ENCODE results near the gene ORM1.
"Not testable (repeated sequence)": the region's sequence is repeated elsewhere in the genome, so short reads cannot be mapped to it uniquely, and the experiment has no call there.

ORM1 gene

DNA sequence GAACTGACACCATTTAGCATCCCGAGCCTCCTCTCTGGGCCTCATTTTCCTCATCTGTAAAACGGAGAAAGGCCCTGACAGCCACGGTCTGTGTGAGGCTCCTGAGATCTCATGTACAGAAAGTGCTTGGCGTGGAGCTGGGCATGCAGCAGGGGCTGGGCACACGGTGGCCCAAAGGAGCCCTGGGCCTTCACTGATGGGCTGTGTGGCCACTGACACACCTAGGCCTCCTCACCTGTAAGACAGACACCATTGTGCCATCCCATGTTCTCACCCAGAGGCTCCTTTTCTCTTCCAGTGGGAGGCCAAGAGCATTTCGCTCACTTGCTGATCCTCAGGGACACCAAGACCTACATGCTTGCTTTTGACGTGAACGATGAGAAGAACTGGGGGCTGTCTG is 1.6 kb downstream of the ORM1 start:
- H3K79me2 ChIP-seq (ENCODE audit: insufficient read depth, low read length), result no peaks in the 10 kb centered on the region
- H3K9ac ChIP-seq (ENCODE audit: low read depth, low read length, poor library complexity, severe bottlenecking), result no peak overlapping the region
- no peak overlapping the region for H2AFZ ChIP-seq (ENCODE audit: low read length)
- no peaks in the 10 kb centered on the region for H3K9me3 ChIP-seq (ENCODE audit: insufficient read depth, low read depth, low read length)
- no peak overlapping the region for H3K4me2 ChIP-seq (ENCODE audit: low read depth, low read length, poor library complexity, severe bottlenecking)
- no peaks in the 10 kb centered on the region for H3K36me3 ChIP-seq (ENCODE audit: insufficient read depth, low read length)
- H3K9me2 ChIP-seq (replicated peaks; ENCODE audit: low read depth, low read length), result no peaks in the 10 kb centered on the region
- H3F3A ChIP-seq (ENCODE audit: low read depth), result no peaks in the 10 kb centered on the region
- no peak for TF ChIP-seq EZH2phosphoT487 (IDR thresholded peaks at IDR 0.05; ENCODE audit: borderline replicate concordance)
- TF ChIP-seq, protein P1, sequence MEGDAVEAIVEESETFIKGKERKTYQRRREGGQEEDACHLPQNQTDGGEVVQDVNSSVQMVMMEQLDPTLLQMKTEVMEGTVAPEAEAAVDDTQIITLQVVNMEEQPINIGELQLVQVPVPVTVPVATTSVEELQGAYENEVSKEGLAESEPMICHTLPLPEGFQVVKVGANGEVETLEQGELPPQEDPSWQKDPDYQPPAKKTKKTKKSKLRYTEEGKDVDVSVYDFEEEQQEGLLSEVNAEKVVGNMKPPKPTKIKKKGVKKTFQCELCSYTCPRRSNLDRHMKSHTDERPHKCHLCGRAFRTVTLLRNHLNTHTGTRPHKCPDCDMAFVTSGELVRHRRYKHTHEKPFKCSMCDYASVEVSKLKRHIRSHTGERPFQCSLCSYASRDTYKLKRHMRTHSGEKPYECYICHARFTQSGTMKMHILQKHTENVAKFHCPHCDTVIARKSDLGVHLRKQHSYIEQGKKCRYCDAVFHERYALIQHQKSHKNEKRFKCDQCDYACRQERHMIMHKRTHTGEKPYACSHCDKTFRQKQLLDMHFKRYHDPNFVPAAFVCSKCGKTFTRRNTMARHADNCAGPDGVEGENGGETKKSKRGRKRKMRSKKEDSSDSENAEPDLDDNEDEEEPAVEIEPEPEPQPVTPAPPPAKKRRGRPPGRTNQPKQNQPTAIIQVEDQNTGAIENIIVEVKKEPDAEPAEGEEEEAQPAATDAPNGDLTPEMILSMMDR (conservative IDR thresholded peaks at IDR 0.05; ENCODE audit: low read length), result no peak
- no peaks in the 10 kb centered on the region for H3K27me3 ChIP-seq (ENCODE audit: insufficient read depth, low read length, poor library complexity, severe bottlenecking)
- H3K4me3 ChIP-seq (ENCODE audit: low read length, poor library complexity, severe bottlenecking), result no peak overlapping the region
- no peaks in the 10 kb centered on the region for H3K4me1 ChIP-seq (ENCODE audit: insufficient read depth, low read length, poor library complexity, severe bottlenecking)
- H4K20me1 ChIP-seq (ENCODE audit: insufficient read depth, low read length, poor library complexity, severe bottlenecking), result no peaks in the 10 kb centered on the region

DNA sequence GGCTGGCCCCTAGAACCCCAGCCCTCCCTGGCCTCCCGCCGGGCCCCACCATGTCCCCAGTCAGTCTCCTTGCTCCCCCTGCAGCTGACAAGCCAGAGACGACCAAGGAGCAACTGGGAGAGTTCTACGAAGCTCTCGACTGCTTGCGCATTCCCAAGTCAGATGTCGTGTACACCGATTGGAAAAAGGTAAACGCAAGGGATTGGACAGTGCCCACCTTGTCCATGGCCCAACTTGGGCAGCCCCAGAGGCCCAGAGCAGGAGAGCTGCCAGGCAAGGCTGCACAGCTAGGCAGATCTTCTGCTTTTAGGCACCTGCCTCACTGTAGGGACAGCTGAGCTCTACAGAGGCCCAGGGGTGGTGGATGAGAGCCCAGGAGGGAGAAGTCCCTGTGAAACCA is 2.1 kb downstream of the ORM1 start:
- not testable (repeated sequence) for H4K20me1 ChIP-seq (ENCODE audit: insufficient read depth, low read length, poor library complexity, severe bottlenecking); H3K4me3 ChIP-seq (ENCODE audit: low read length, poor library complexity, severe bottlenecking); H3K4me2 ChIP-seq (ENCODE audit: low read depth, low read length, poor library complexity, severe bottlenecking); H3K79me2 ChIP-seq (ENCODE audit: insufficient read depth, low read length); H3K36me3 ChIP-seq (ENCODE audit: insufficient read depth, low read length); H3K27me3 ChIP-seq (ENCODE audit: insufficient read depth, low read length, poor library complexity, severe bottlenecking); H3K9me3 ChIP-seq (ENCODE audit: insufficient read depth, low read depth, low read length); H3K9me2 ChIP-seq (replicated peaks; ENCODE audit: low read depth, low read length); H3F3A ChIP-seq (ENCODE audit: low read depth); H2AFZ ChIP-seq (ENCODE audit: low read length); H3K4me1 ChIP-seq (ENCODE audit: insufficient read depth, low read length, poor library complexity, severe bottlenecking); H3K9ac ChIP-seq (ENCODE audit: low read depth, low read length, poor library complexity, severe bottlenecking)

GRCh38 chr9:114325684-114326254 is 2.9 kb downstream of the ORM1 start:
- H3K9me3 ChIP-seq (ENCODE audit: insufficient read depth, low read depth, low read length); H3K4me2 ChIP-seq (ENCODE audit: low read depth, low read length, poor library complexity, severe bottlenecking); H3K4me3 ChIP-seq (ENCODE audit: low read length, poor library complexity, severe bottlenecking); H3K36me3 ChIP-seq (ENCODE audit: insufficient read depth, low read length); H2AFZ ChIP-seq (ENCODE audit: low read length); H3K9me2 ChIP-seq (replicated peaks; ENCODE audit: low read depth, low read length); H3F3A ChIP-seq (ENCODE audit: low read depth); H3K4me1 ChIP-seq (ENCODE audit: insufficient read depth, low read length, poor library complexity, severe bottlenecking); H3K27me3 ChIP-seq (ENCODE audit: insufficient read depth, low read length, poor library complexity, severe bottlenecking); H3K9ac ChIP-seq (ENCODE audit: low read depth, low read length, poor library complexity, severe bottlenecking); H4K20me1 ChIP-seq (ENCODE audit: insufficient read depth, low read length, poor library complexity, severe bottlenecking); H3K79me2 ChIP-seq (ENCODE audit: insufficient read depth, low read length): not testable (repeated sequence)

- TF ChIP-seq, protein P1 (conservative IDR thresholded peaks at IDR 0.05; ENCODE audit: low read length), result no peak
- TF ChIP-seq EZH2phosphoT487 (IDR thresholded peaks at IDR 0.05; ENCODE audit: borderline replicate concordance), result no peak
- H2AFZ ChIP-seq (ENCODE audit: low read length), result no peak overlapping the region
- H3K4me3 ChIP-seq (ENCODE audit: low read length, poor library complexity, severe bottlenecking), result no peak overlapping the region
- no peaks in the 10 kb centered on the region for H3K9me3 ChIP-seq (ENCODE audit: insufficient read depth, low read depth, low read length)
- no peak overlapping the region for H3K4me2 ChIP-seq (ENCODE audit: low read depth, low read length, poor library complexity, severe bottlenecking)
- H3F3A ChIP-seq (ENCODE audit: low read depth), result no peaks in the 10 kb centered on the region
- no peaks in the 10 kb centered on the region for H3K36me3 ChIP-seq (ENCODE audit: insufficient read depth, low read length)
- H3K9me2 ChIP-seq (replicated peaks; ENCODE audit: low read depth, low read length), result no peaks in the 10 kb centered on the region
- no peaks in the 10 kb centered on the region for H3K27me3 ChIP-seq (ENCODE audit: insufficient read depth, low read length, poor library complexity, severe bottlenecking)
- H4K20me1 ChIP-seq (ENCODE audit: insufficient read depth, low read length, poor library complexity, severe bottlenecking), result no peaks in the 10 kb centered on the region
- no peaks in the 10 kb centered on the region for H3K79me2 ChIP-seq (ENCODE audit: insufficient read depth, low read length)
- H3K4me1 ChIP-seq (ENCODE audit: insufficient read depth, low read length, poor library complexity, severe bottlenecking), result no peaks in the 10 kb centered on the region
- no peak overlapping the region for H3K9ac ChIP-seq (ENCODE audit: low read depth, low read length, poor library complexity, severe bottlenecking)
Observed at GRCh38 chr9:114327749-114328148, 4.9 kb downstream of the ORM1 start.

GRCh38 chr9:114328357-114328820 is 5.5 kb downstream of the ORM1 start:
- H3K9ac ChIP-seq (ENCODE audit: low read depth, low read length, poor library complexity, severe bottlenecking); H3K79me2 ChIP-seq (ENCODE audit: insufficient read depth, low read length); H3K9me3 ChIP-seq (ENCODE audit: insufficient read depth, low read depth, low read length); H3K27me3 ChIP-seq (ENCODE audit: insufficient read depth, low read length, poor library complexity, severe bottlenecking); H3K36me3 ChIP-seq (ENCODE audit: insufficient read depth, low read length); H4K20me1 ChIP-seq (ENCODE audit: insufficient read depth, low read length, poor library complexity, severe bottlenecking); H3K4me3 ChIP-seq (ENCODE audit: low read length, poor library complexity, severe bottlenecking); H3K4me2 ChIP-seq (ENCODE audit: low read depth, low read length, poor library complexity, severe bottlenecking); H2AFZ ChIP-seq (ENCODE audit: low read length); H3K4me1 ChIP-seq (ENCODE audit: insufficient read depth, low read length, poor library complexity, severe bottlenecking); H3F3A ChIP-seq (ENCODE audit: low read depth); H3K9me2 ChIP-seq (replicated peaks; ENCODE audit: low read depth, low read length): not testable (repeated sequence)

DNA sequence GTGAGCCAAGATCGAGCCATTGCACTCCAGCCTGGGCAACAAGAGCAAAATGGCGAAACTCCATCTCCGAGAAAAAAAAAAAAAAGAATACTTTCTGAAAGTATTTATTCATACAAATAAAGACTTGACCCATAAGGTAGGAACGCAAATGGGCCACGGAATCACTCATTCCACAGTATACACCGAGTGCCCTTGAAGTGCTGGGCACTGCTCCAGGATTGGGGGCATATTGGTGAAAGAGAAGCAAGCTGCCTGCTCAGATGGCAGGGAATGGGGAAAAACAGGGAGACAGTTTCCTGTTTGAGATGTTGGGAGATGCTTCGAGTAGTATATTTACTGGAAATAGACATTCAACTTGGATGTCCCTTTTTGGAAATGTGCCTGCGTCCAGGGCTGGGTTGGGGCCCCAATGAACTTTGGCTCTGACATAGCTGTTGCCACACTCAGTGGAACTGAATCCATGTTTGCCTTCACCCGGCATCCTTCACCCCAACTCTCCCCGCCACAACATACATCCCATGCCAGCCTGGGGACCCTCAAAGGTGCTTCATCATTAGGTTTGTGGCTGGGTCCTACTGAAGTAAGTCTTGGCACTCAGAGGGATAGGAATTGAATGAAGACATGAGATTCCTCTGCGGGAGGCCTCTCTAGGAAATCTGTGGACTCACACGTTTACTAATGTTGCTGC is 6.2 kb downstream of the ORM1 start:
- not testable (repeated sequence) for H3K9me3 ChIP-seq (ENCODE audit: insufficient read depth, low read depth, low read length); H3K9ac ChIP-seq (ENCODE audit: low read depth, low read length, poor library complexity, severe bottlenecking); H4K20me1 ChIP-seq (ENCODE audit: insufficient read depth, low read length, poor library complexity, severe bottlenecking); H3F3A ChIP-seq (ENCODE audit: low read depth); H3K4me1 ChIP-seq (ENCODE audit: insufficient read depth, low read length, poor library complexity, severe bottlenecking); H3K4me3 ChIP-seq (ENCODE audit: low read length, poor library complexity, severe bottlenecking); H3K36me3 ChIP-seq (ENCODE audit: insufficient read depth, low read length); H2AFZ ChIP-seq (ENCODE audit: low read length); H3K27me3 ChIP-seq (ENCODE audit: insufficient read depth, low read length, poor library complexity, severe bottlenecking); H3K4me2 ChIP-seq (ENCODE audit: low read depth, low read length, poor library complexity, severe bottlenecking); H3K9me2 ChIP-seq (replicated peaks; ENCODE audit: low read depth, low read length); H3K79me2 ChIP-seq (ENCODE audit: insufficient read depth, low read length)
